Measurements from ENCODE around the gene KDM4C.

Gene KDM4C

GRCh38 chr9:6758248-6758497, 400 bp downstream of the KDM4C start:
- peak overlapping the region; percentile 83 for H3K4me2 ChIP-seq (ENCODE audit: low read length)

GRCh38 chr9:6758498-6759184, 868 bp downstream of the KDM4C start:
- H2AFZ ChIP-seq: peak overlapping the region; percentile 84
- TF ChIP-seq CTCF (IDR thresholded peaks at IDR 0.05): no peak
- peak overlapping the region; percentile 95 for H3K27ac ChIP-seq
- no peaks in the 10 kb centered on the region for H3K27me3 ChIP-seq (ENCODE audit: control insufficient read depth, insufficient read depth, low read length)
- no peaks in the 10 kb centered on the region for H3K36me3 ChIP-seq (ENCODE audit: control insufficient read depth, insufficient read depth, low read length)
- no peaks in the 10 kb centered on the region for H3K4me1 ChIP-seq
- peak overlapping the region; percentile 93 for H3K4me3 ChIP-seq (ENCODE audit: low read depth, low read length)
- H3K4me2 ChIP-seq (ENCODE audit: low read length): peak overlapping the region; percentile 83
- H3K9ac ChIP-seq: peak overlapping the region; percentile 72
- H3K9me3 ChIP-seq (ENCODE audit: control insufficient read depth, low read length): no peaks in the 10 kb centered on the region
- peaks cover 14% of the 10 kb centered on the region for H3K79me2 ChIP-seq

More at GRCh38 chr9:6758248-6758497, 400 bp downstream of the KDM4C start:
- H3K27me3 ChIP-seq (ENCODE audit: control insufficient read depth, insufficient read depth, low read length): no peaks in the 10 kb centered on the region
- H3K9me3 ChIP-seq (ENCODE audit: control insufficient read depth, low read length): no peaks in the 10 kb centered on the region
- H3K9ac ChIP-seq: peak overlapping the region; percentile 72
- TF ChIP-seq CTCF (IDR thresholded peaks at IDR 0.05): no peak
- H2AFZ ChIP-seq: peak overlapping the region; percentile 84
- no peaks in the 10 kb centered on the region for H3K36me3 ChIP-seq (ENCODE audit: control insufficient read depth, insufficient read depth, low read length)
- H3K4me1 ChIP-seq: no peaks in the 10 kb centered on the region
- peaks cover 13% of the 10 kb centered on the region for H3K79me2 ChIP-seq
- peak overlapping the region; percentile 95 for H3K27ac ChIP-seq
- peak overlapping the region; percentile 93 for H3K4me3 ChIP-seq (ENCODE audit: low read depth, low read length)

- Histone ChIP-seq H3K79me2 (peaks cover 16% of the 10 kb centered on the region), H3K4me2 (ENCODE audit: low read length) (peak overlapping the region; percentile 83), H3K9me3 (ENCODE audit: control insufficient read depth, low read length) (no peaks in the 10 kb centered on the region), H3K4me3 (ENCODE audit: low read depth, low read length) (peak overlapping the region; percentile 93), H3K27me3 (ENCODE audit: control insufficient read depth, insufficient read depth, low read length) (no peaks in the 10 kb centered on the region), H3K4me1 (no peaks in the 10 kb centered on the region), H3K36me3 (ENCODE audit: control insufficient read depth, insufficient read depth, low read length) (no peaks in the 10 kb centered on the region), H2AFZ (peak overlapping the region; percentile 84), H3K27ac (no peak overlapping the region), H3K9ac (no peak overlapping the region)
- no peak for TF ChIP-seq CTCF (IDR thresholded peaks at IDR 0.05)
These were observed 1.6 kb downstream of the KDM4C start for GRCh38 chr9:6759185-6759977.

- no peak overlapping the region for H3K9ac ChIP-seq
- H3K27ac ChIP-seq: no peak overlapping the region
- H2AFZ ChIP-seq: no peak overlapping the region
- no peak overlapping the region for H3K4me3 ChIP-seq (ENCODE audit: low read depth, low read length)
- peaks cover 16% of the 10 kb centered on the region for H3K79me2 ChIP-seq
- TF ChIP-seq CTCF (IDR thresholded peaks at IDR 0.05): no peak
- H3K9me3 ChIP-seq (ENCODE audit: control insufficient read depth, low read length): no peaks in the 10 kb centered on the region
- H3K4me2 ChIP-seq (ENCODE audit: low read length): no peak overlapping the region
- H3K4me1 ChIP-seq: no peaks in the 10 kb centered on the region
- H3K36me3 ChIP-seq (ENCODE audit: control insufficient read depth, insufficient read depth, low read length): no peaks in the 10 kb centered on the region
- no peaks in the 10 kb centered on the region for H3K27me3 ChIP-seq (ENCODE audit: control insufficient read depth, insufficient read depth, low read length)
These were observed 3.5 kb downstream of the KDM4C start for GRCh38 chr9:6761306-6761705.

Measured in parathyroid adenoma (tissue), 2 donors.